ENCODE results near the gene FAM13A. TPM values are rescaled to one million over a fixed set of nuclear protein-coding genes. Genes with fewer than 3 reads are reported as not detected.

Gene FAM13A
- total RNA-seq, 1 donor from 2014 or later, result 16.7 TPM

GRCh38 chr4:88735564-88735963 lies 321.4 kb downstream of the FAM13A start:
- Mint-ChIP-seq H3K9me3 (ENCODE audit: unreplicated experiment) (no peaks in the 10 kb centered on the region), H3K27me3 (ENCODE audit: unreplicated experiment) (peaks cover 2% of the 10 kb centered on the region), H3K4me3 (ENCODE audit: unreplicated experiment) (no peak overlapping the region), H3K27ac (ENCODE audit: unreplicated experiment) (no peak overlapping the region), H3K4me1 (ENCODE audit: unreplicated experiment) (peaks cover 2% of the 10 kb centered on the region), H3K36me3 (ENCODE audit: low read depth, unreplicated experiment) (peaks cover 7% of the 10 kb centered on the region)
- DNase-seq (ENCODE audit: low spot score), result no peak
- TF ChIP-seq CTCF (IDR thresholded peaks at IDR 0.05; ENCODE audit: unreplicated experiment), result no peak

- no peak for DNase-seq (ENCODE audit: low spot score)
- no peak for TF ChIP-seq CTCF (IDR thresholded peaks at IDR 0.05; ENCODE audit: unreplicated experiment)
- no peak overlapping the region for H3K4me3 Mint-ChIP-seq (ENCODE audit: unreplicated experiment)
- H3K4me1 Mint-ChIP-seq (ENCODE audit: unreplicated experiment), result peaks cover 2% of the 10 kb centered on the region
- H3K9me3 Mint-ChIP-seq (ENCODE audit: unreplicated experiment), result no peaks in the 10 kb centered on the region
- peaks cover 10% of the 10 kb centered on the region for H3K36me3 Mint-ChIP-seq (ENCODE audit: low read depth, unreplicated experiment)
- no peak overlapping the region for H3K27ac Mint-ChIP-seq (ENCODE audit: unreplicated experiment)
- peaks cover 2% of the 10 kb centered on the region for H3K27me3 Mint-ChIP-seq (ENCODE audit: unreplicated experiment)
These were observed 322.5 kb downstream of the FAM13A start for GRCh38 chr4:88734403-88734949.

GRCh38 chr4:88732714-88733368 lies 324.1 kb downstream of the FAM13A start:
- H3K9me3 Mint-ChIP-seq (ENCODE audit: unreplicated experiment), result no peaks in the 10 kb centered on the region

GRCh38 chr4:88731381-88731780 lies 325.6 kb downstream of the FAM13A start:
- Mint-ChIP-seq H3K36me3 (ENCODE audit: low read depth, unreplicated experiment) (peaks cover 15% of the 10 kb centered on the region), H3K27ac (ENCODE audit: unreplicated experiment) (no peak overlapping the region)

More at GRCh38 chr4:88732714-88733368, 324.1 kb downstream of the FAM13A start:
- Mint-ChIP-seq H3K27ac (ENCODE audit: unreplicated experiment) (no peak overlapping the region), H3K36me3 (ENCODE audit: low read depth, unreplicated experiment) (peaks cover 14% of the 10 kb centered on the region), H3K4me1 (ENCODE audit: unreplicated experiment) (peaks cover 2% of the 10 kb centered on the region), H3K27me3 (ENCODE audit: unreplicated experiment) (peaks cover 2% of the 10 kb centered on the region), H3K4me3 (ENCODE audit: unreplicated experiment) (no peak overlapping the region)
- DNase-seq (ENCODE audit: low spot score), result no peak
- no peak for TF ChIP-seq CTCF (IDR thresholded peaks at IDR 0.05; ENCODE audit: unreplicated experiment)

More at GRCh38 chr4:88731381-88731780, 325.6 kb downstream of the FAM13A start:
- H3K4me3 Mint-ChIP-seq (ENCODE audit: unreplicated experiment), result no peak overlapping the region
- peaks cover 2% of the 10 kb centered on the region for H3K4me1 Mint-ChIP-seq (ENCODE audit: unreplicated experiment)
- no peak for DNase-seq (ENCODE audit: low spot score)
- no peaks in the 10 kb centered on the region for H3K9me3 Mint-ChIP-seq (ENCODE audit: unreplicated experiment)
- no peak for TF ChIP-seq CTCF (IDR thresholded peaks at IDR 0.05; ENCODE audit: unreplicated experiment)
- H3K27me3 Mint-ChIP-seq (ENCODE audit: unreplicated experiment), result peaks cover 2% of the 10 kb centered on the region

Data from endothelial cell (in vitro differentiated cells).